G401 (cell line): ENCODE data around the gene FGD5. TPM values are rescaled to one million over a fixed set of nuclear protein-coding genes. Genes with fewer than 3 reads are reported as not detected.
"Not testable (repeated sequence)": the region's sequence is repeated elsewhere in the genome, so short reads cannot be mapped to it uniquely, and the experiment has no call there.

Experiments
- DNase-seq: peaks from one replicate; pipeline ENCODE4 v3.0.0-alpha.2; 2015; ENCODE audit warnings: low spot score
- in situ Hi-C: cut with HindIII; loops from 2 replicates; pipeline ENCODE4 v1.10.0; 2016; ENCODE audit warnings: low sequenced_read_pairs, mixed read lengths
- total RNA-seq: library from RNA; depleted of rRNA; stranded (reverse); fragments of >200 nt; shearing (Covaris generic); gene quantifications from 2 replicates; pipeline ENCODE4 v1.2.3, GENCODE V29; 2014

Gene FGD5
- total RNA-seq, 1 experiment from 2014 or later: 0.58 TPM

GRCh38 chr3:14889205-14889604 lies 70.4 kb downstream of the FGD5 start:
- in situ Hi-C loops: no loop called here
- no peak for DNase-seq

GRCh38 chr3:14889943-14890342 lies 71.2 kb downstream of the FGD5 start:
- DNase-seq: no peak
- in situ Hi-C loops: no loop called here

- no peak for DNase-seq
- in situ Hi-C loops: no loop called here
Observed at GRCh38 chr3:14890476-14890875, 71.7 kb downstream of the FGD5 start.

GRCh38 chr3:14891135-14892132 lies 72.7 kb downstream of the FGD5 start:
- no peak for DNase-seq
- in situ Hi-C loops: no loop called here

- in situ Hi-C loops: no loop called here
- no peak for DNase-seq
Observed at GRCh38 chr3:14892226-14892625, 73.5 kb downstream of the FGD5 start.

GRCh38 chr3:14894085-14894484 lies 75.3 kb downstream of the FGD5 start:
- no peak for DNase-seq
- in situ Hi-C loops: no loop called here

- in situ Hi-C loops: no loop called here
- DNase-seq: no peak
Observed at GRCh38 chr3:14897266-14897665, 78.5 kb downstream of the FGD5 start.

- in situ Hi-C loops: no loop called here
- no peak for DNase-seq
Observed at GRCh38 chr3:14898929-14899328, 80.2 kb downstream of the FGD5 start.

- in situ Hi-C loops: no loop called here
- DNase-seq: no peak
Observed at GRCh38 chr3:14899993-14900618, 81.3 kb downstream of the FGD5 start.

GRCh38 chr3:14900881-14901873 lies 82.4 kb downstream of the FGD5 start:
- no peak for DNase-seq
- in situ Hi-C loops: no loop called here

- DNase-seq: peak; percentile 19
- in situ Hi-C loops: no loop called here
Observed at GRCh38 chr3:14902719-14903118, 84.0 kb downstream of the FGD5 start.

- in situ Hi-C loops, DNase-seq: not testable (repeated sequence)
Observed at GRCh38 chr3:14903501-14903900, 84.7 kb downstream of the FGD5 start.

- no peak for DNase-seq
- in situ Hi-C loops: no loop called here
Observed at GRCh38 chr3:14905055-14905657, 86.4 kb downstream of the FGD5 start.

GRCh38 chr3:14906355-14906971 lies 87.7 kb downstream of the FGD5 start:
- DNase-seq: no peak
- in situ Hi-C loops: no loop called here

GRCh38 chr3:14907043-14907966 lies 88.5 kb downstream of the FGD5 start:
- no peak for DNase-seq
- in situ Hi-C loops: no loop called here

GRCh38 chr3:14909250-14909649 lies 90.5 kb downstream of the FGD5 start:
- in situ Hi-C loops: no loop called here
- no peak for DNase-seq

- DNase-seq: no peak
- in situ Hi-C loops: no loop called here
Observed at GRCh38 chr3:14911651-14912050, 92.9 kb downstream of the FGD5 start.
